ENCODE measurements around the gene LIMS3.
"Not testable (repeated sequence)": the region's sequence is repeated elsewhere in the genome, so short reads cannot be mapped to it uniquely, and the experiment has no call there.

The LIMS3 gene

GRCh38 chr2:109888414-109888813, 10.1 kb upstream of the LIMS3 start:
- H3K4me1 ChIP-seq (ENCODE audit: control insufficient read depth in 2 of 2, insufficient read depth in 1 of 2, low read depth in 1 of 2, low read length in 2 of 2); H3K14ac ChIP-seq (ENCODE audit: low read length); H2BK120ac ChIP-seq (ENCODE audit: low read depth, low read length); H4K91ac ChIP-seq (ENCODE audit: low read depth, low read length, poor library complexity); H3K9me3 ChIP-seq (replicated peaks in 1 of 2; ENCODE audit: control insufficient read depth in 2 of 2, insufficient read depth in 1 of 2, low read depth in 1 of 2, low read length in 2 of 2); H4K8ac ChIP-seq (ENCODE audit: low read depth, low read length); H3K4me2 ChIP-seq (ENCODE audit: insufficient read depth, low read length, poor library complexity, severe bottlenecking); H2BK5ac ChIP-seq (ENCODE audit: low read length); H3K4ac ChIP-seq (ENCODE audit: low read length); H3K18ac ChIP-seq (ENCODE audit: low read length); H3K79me1 ChIP-seq (ENCODE audit: low read depth, low read length); H3K9ac ChIP-seq (ENCODE audit: low read depth, low read length, poor library complexity); H3K23ac ChIP-seq (ENCODE audit: low read depth, low read length, poor library complexity); H2BK12ac ChIP-seq (ENCODE audit: low read length); H3K27ac ChIP-seq (replicated peaks; ENCODE audit: low read length); H2AFZ ChIP-seq (ENCODE audit: low read length); H2BK15ac ChIP-seq (ENCODE audit: low read length); H3K36me3 ChIP-seq (replicated peaks in 1 of 2; ENCODE audit: control insufficient read depth in 2 of 2, insufficient read depth in 2 of 2, low read length in 2 of 2); H2AK5ac ChIP-seq (ENCODE audit: low read depth, low read length); H3K4me3 ChIP-seq (ENCODE audit: low read length in 2 of 2); H3K27me3 ChIP-seq (ENCODE audit: control insufficient read depth in 3 of 3, insufficient read depth in 3 of 3, low read depth in 1 of 3, low read length in 3 of 3); DNase-seq (ENCODE audit: low spot score): not testable (repeated sequence)
- no CpG with 5 or more reads among the region's 4 CpGs for WGBS, 2 donors (ENCODE audit: extremely low coverage in 2 of 2, insufficient read length in 2 of 2, insufficient replicate concordance in 1 of 2)

GRCh38 chr2:109889909-109890308, 8.6 kb upstream of the LIMS3 start:
- not testable (repeated sequence) for H2BK120ac ChIP-seq (ENCODE audit: low read depth, low read length); H2AFZ ChIP-seq (ENCODE audit: low read length); H3K27me3 ChIP-seq (ENCODE audit: control insufficient read depth in 3 of 3, insufficient read depth in 3 of 3, low read depth in 1 of 3, low read length in 3 of 3); H3K4me2 ChIP-seq (ENCODE audit: insufficient read depth, low read length, poor library complexity, severe bottlenecking); H3K27ac ChIP-seq (replicated peaks; ENCODE audit: low read length); H3K4me3 ChIP-seq (ENCODE audit: low read length in 2 of 2); H2BK5ac ChIP-seq (ENCODE audit: low read length); H3K9ac ChIP-seq (ENCODE audit: low read depth, low read length, poor library complexity); H3K14ac ChIP-seq (ENCODE audit: low read length); H2AK5ac ChIP-seq (ENCODE audit: low read depth, low read length); H3K4ac ChIP-seq (ENCODE audit: low read length); DNase-seq (ENCODE audit: low spot score); H3K79me1 ChIP-seq (ENCODE audit: low read depth, low read length); H3K23ac ChIP-seq (ENCODE audit: low read depth, low read length, poor library complexity); H3K9me3 ChIP-seq (replicated peaks in 1 of 2; ENCODE audit: control insufficient read depth in 2 of 2, insufficient read depth in 1 of 2, low read depth in 1 of 2, low read length in 2 of 2); H2BK12ac ChIP-seq (ENCODE audit: low read length); H3K4me1 ChIP-seq (ENCODE audit: control insufficient read depth in 2 of 2, insufficient read depth in 1 of 2, low read depth in 1 of 2, low read length in 2 of 2); H3K36me3 ChIP-seq (replicated peaks in 1 of 2; ENCODE audit: control insufficient read depth in 2 of 2, insufficient read depth in 2 of 2, low read length in 2 of 2); H4K91ac ChIP-seq (ENCODE audit: low read depth, low read length, poor library complexity); H4K8ac ChIP-seq (ENCODE audit: low read depth, low read length); H3K18ac ChIP-seq (ENCODE audit: low read length); H2BK15ac ChIP-seq (ENCODE audit: low read length)
- WGBS, 2 donors (ENCODE audit: extremely low coverage in 2 of 2, insufficient read length in 2 of 2, insufficient replicate concordance in 1 of 2) = no CpG with 5 or more reads among the region's 4 CpGs

GRCh38 chr2:109891024-109891423, 7.5 kb upstream of the LIMS3 start:
- WGBS, 2 donors (ENCODE audit: extremely low coverage in 2 of 2, insufficient read length in 2 of 2, insufficient replicate concordance in 1 of 2) = no CpG with 5 or more reads among the region's 4 CpGs
- H4K8ac ChIP-seq (ENCODE audit: low read depth, low read length) = not testable (repeated sequence)

GRCh38 chr2:109893736-109894135, 4.8 kb upstream of the LIMS3 start:
- no CpG with 5 or more reads among the region's 7 CpGs for WGBS, 2 donors (ENCODE audit: extremely low coverage in 2 of 2, insufficient read length in 2 of 2, insufficient replicate concordance in 1 of 2)

More at GRCh38 chr2:109891024-109891423, 7.5 kb upstream of the LIMS3 start:
- H3K23ac ChIP-seq (ENCODE audit: low read depth, low read length, poor library complexity); H2AFZ ChIP-seq (ENCODE audit: low read length); H2BK15ac ChIP-seq (ENCODE audit: low read length); H3K36me3 ChIP-seq (replicated peaks in 1 of 2; ENCODE audit: control insufficient read depth in 2 of 2, insufficient read depth in 2 of 2, low read length in 2 of 2); H3K4me2 ChIP-seq (ENCODE audit: insufficient read depth, low read length, poor library complexity, severe bottlenecking); H3K4me3 ChIP-seq (ENCODE audit: low read length in 2 of 2); H3K18ac ChIP-seq (ENCODE audit: low read length); H3K4ac ChIP-seq (ENCODE audit: low read length); H3K79me1 ChIP-seq (ENCODE audit: low read depth, low read length); H3K9ac ChIP-seq (ENCODE audit: low read depth, low read length, poor library complexity); H3K4me1 ChIP-seq (ENCODE audit: control insufficient read depth in 2 of 2, insufficient read depth in 1 of 2, low read depth in 1 of 2, low read length in 2 of 2); H2BK120ac ChIP-seq (ENCODE audit: low read depth, low read length); H2AK5ac ChIP-seq (ENCODE audit: low read depth, low read length); H2BK12ac ChIP-seq (ENCODE audit: low read length); H3K14ac ChIP-seq (ENCODE audit: low read length); H3K27me3 ChIP-seq (ENCODE audit: control insufficient read depth in 3 of 3, insufficient read depth in 3 of 3, low read depth in 1 of 3, low read length in 3 of 3); H3K27ac ChIP-seq (replicated peaks; ENCODE audit: low read length); H3K9me3 ChIP-seq (replicated peaks in 1 of 2; ENCODE audit: control insufficient read depth in 2 of 2, insufficient read depth in 1 of 2, low read depth in 1 of 2, low read length in 2 of 2); H2BK5ac ChIP-seq (ENCODE audit: low read length); H4K91ac ChIP-seq (ENCODE audit: low read depth, low read length, poor library complexity); DNase-seq (ENCODE audit: low spot score): not testable (repeated sequence)

More at GRCh38 chr2:109893736-109894135, 4.8 kb upstream of the LIMS3 start:
- H2BK5ac ChIP-seq (ENCODE audit: low read length); H4K91ac ChIP-seq (ENCODE audit: low read depth, low read length, poor library complexity); H4K8ac ChIP-seq (ENCODE audit: low read depth, low read length); H3K14ac ChIP-seq (ENCODE audit: low read length); DNase-seq (ENCODE audit: low spot score); H3K79me1 ChIP-seq (ENCODE audit: low read depth, low read length); H3K18ac ChIP-seq (ENCODE audit: low read length); H2BK120ac ChIP-seq (ENCODE audit: low read depth, low read length); H2AK5ac ChIP-seq (ENCODE audit: low read depth, low read length); H2BK12ac ChIP-seq (ENCODE audit: low read length); H3K4me3 ChIP-seq (ENCODE audit: low read length in 2 of 2); H3K23ac ChIP-seq (ENCODE audit: low read depth, low read length, poor library complexity); H3K27me3 ChIP-seq (ENCODE audit: control insufficient read depth in 3 of 3, insufficient read depth in 3 of 3, low read depth in 1 of 3, low read length in 3 of 3); H3K9me3 ChIP-seq (replicated peaks in 1 of 2; ENCODE audit: control insufficient read depth in 2 of 2, insufficient read depth in 1 of 2, low read depth in 1 of 2, low read length in 2 of 2); H3K36me3 ChIP-seq (replicated peaks in 1 of 2; ENCODE audit: control insufficient read depth in 2 of 2, insufficient read depth in 2 of 2, low read length in 2 of 2); H3K27ac ChIP-seq (replicated peaks; ENCODE audit: low read length); H3K9ac ChIP-seq (ENCODE audit: low read depth, low read length, poor library complexity); H2AFZ ChIP-seq (ENCODE audit: low read length); H2BK15ac ChIP-seq (ENCODE audit: low read length); H3K4ac ChIP-seq (ENCODE audit: low read length); H3K4me2 ChIP-seq (ENCODE audit: insufficient read depth, low read length, poor library complexity, severe bottlenecking); H3K4me1 ChIP-seq (ENCODE audit: control insufficient read depth in 2 of 2, insufficient read depth in 1 of 2, low read depth in 1 of 2, low read length in 2 of 2): not testable (repeated sequence)
